Mucosa of descending colon (tissue), 3 donors: ENCODE results near the gene EIF4E2. TPM values are rescaled to one million over a fixed set of nuclear protein-coding genes. Genes with fewer than 3 reads are reported as not detected.
A peak's percentile ranks its signal among the peaks of the same experiment; 100 is the strongest.
"Not testable (repeated sequence)": the region's sequence is repeated elsewhere in the genome, so short reads cannot be mapped to it uniquely, and the experiment has no call there.

ENCODE experiments used
- ATAC-seq: fragments of 200-7000 bp; cut with Tn5 transposase; one replicate; pipeline ENCODE4 v1.9.1; 2020; ENCODE audit warnings: mild to moderate bottlenecking, moderate library complexity
- DNase-seq, 3 donors: peaks; one replicate each; pipeline ENCODE4 v3.0.0-alpha.2; 2020
- H3K36me3 ChIP-seq: fragments of 200-600 bp; one replicate; pipeline ENCODE4 v1.8.0; 2021; ENCODE audit warnings: low read depth, mild to moderate bottlenecking
- H3K4me1 ChIP-seq: fragments of 200-600 bp; one replicate; pipeline ENCODE4 v1.8.0; 2021; ENCODE audit warnings: low read depth, mild to moderate bottlenecking
- H3K4me3 ChIP-seq: fragments of 200-600 bp; one replicate; pipeline ENCODE4 v1.8.0; 2021; ENCODE audit warnings: mild to moderate bottlenecking
- H3K9me3 ChIP-seq: fragments of 200-600 bp; one replicate; pipeline ENCODE4 v1.8.0; 2021; ENCODE audit warnings: mild to moderate bottlenecking
- CTCF ChIP-seq: fragments of 200-600 bp; IDR thresholded peaks from one replicate; pipeline ENCODE4 v1.8.0; 2022; ENCODE audit warnings: antibody characterized with exemption, mild to moderate bottlenecking
- intact Hi-C, 2 donors: fragments of 100-400 bp; cut with DNase I in 1 of 2; cut with micrococcal nuclease in 1 of 2; formaldehyde crosslinking; loops; one replicate each; pipeline versions ENCODE4 v1.11.0 to v1.11.1; 2022; cut with DNase I, micrococcal nuclease
- total RNA-seq, 3 donors: library from RNA; stranded (reverse); fragmentation: NEBNext Ultra II Directional in 2 of 3; extraction: Animal tissue kit (Norgen Biotek cat#: 25700) in 2 of 3; gene quantifications; one replicate each; pipeline versions ENCODE4 v1.2.1 to v1.2.4, GENCODE V29; 2021 to 2023
- donor health status: DM: no; HTN: no; CAD: no; lungs with moderate emphysema.
- donor health status: DM: no; HTN: no; CAD: no.
- donor health status: DM: no; HTN: yes; CAD: no.

The EIF4E2 gene
- total RNA-seq, 3 donors from 2014 or later, result 62.7 to 116 (median 90.9) TPM

GRCh38 chr2:232530626-232531260 lies 19.7 kb upstream of the EIF4E2 start:
- ATAC-seq (no peak), DNase-seq (peak in 2 of 3 donors; percentile 11 to 21)
- no peaks in the 10 kb centered on the region for H3K4me1 ChIP-seq
- no peaks in the 10 kb centered on the region for H3K9me3 ChIP-seq
- no peak for TF ChIP-seq CTCF
- intact Hi-C loops, result no loop called here
- H3K36me3 ChIP-seq, result no peaks in the 10 kb centered on the region
- no peak overlapping the region for H3K4me3 ChIP-seq

GRCh38 chr2:232532419-232532818 lies 18.1 kb upstream of the EIF4E2 start:
- no peak for TF ChIP-seq CTCF
- DNase-seq (peak in 1 of 3 donors; percentile 11), ATAC-seq (no peak)
- intact Hi-C loops, result no loop called here
- Histone ChIP-seq H3K4me3 (no peak overlapping the region), H3K4me1 (no peaks in the 10 kb centered on the region), H3K9me3 (no peaks in the 10 kb centered on the region), H3K36me3 (no peaks in the 10 kb centered on the region)

- intact Hi-C loops, H3K36me3 ChIP-seq, ATAC-seq, H3K4me1 ChIP-seq, H3K9me3 ChIP-seq, H3K4me3 ChIP-seq, DNase-seq: not testable (repeated sequence)
Observed at GRCh38 chr2:232532821-232533220, 17.7 kb upstream of the EIF4E2 start.

- Histone ChIP-seq H3K4me3 (no peak overlapping the region), H3K36me3 (no peaks in the 10 kb centered on the region), H3K4me1 (no peaks in the 10 kb centered on the region), H3K9me3 (no peaks in the 10 kb centered on the region)
- no peak for ATAC-seq
- DNase-seq, result no peak
- intact Hi-C loops, result no loop called here
- TF ChIP-seq CTCF, result no peak
Observed at GRCh38 chr2:232533944-232534710, 16.4 kb upstream of the EIF4E2 start.

- intact Hi-C loops, result no loop called here
- Histone ChIP-seq H3K4me1 (no peaks in the 10 kb centered on the region), H3K36me3 (no peaks in the 10 kb centered on the region), H3K4me3 (no peak overlapping the region), H3K9me3 (no peaks in the 10 kb centered on the region)
- DNase-seq (no peak), ATAC-seq (no peak)
- no peak for TF ChIP-seq CTCF
Observed at GRCh38 chr2:232534940-232535651, 15.4 kb upstream of the EIF4E2 start.
